GM18858 (cell line): ENCODE data around the gene RILP.
A peak's percentile ranks its signal among the peaks of the same experiment; 100 is the strongest.
"Not testable (repeated sequence)": the region's sequence is repeated elsewhere in the genome, so short reads cannot be mapped to it uniquely, and the experiment has no call there.

Experiments used
- ATAC-seq: cut with Tn5 transposase; IDR thresholded peaks from one replicate; pipeline ENCODE4 v1.9.1; 2021; ENCODE audit not compliant: unreplicated experiment

The RILP gene

GRCh38 chr17:1649844-1650501 is at the start of gene RILP:
RILP (minus strand) TSS chr17:1649866; CDS start chr17:1649804, 62 bp downstream.
- ATAC-seq: no peak

- no peak for ATAC-seq
Observed at GRCh38 chr17:1697681-1698080, 48.0 kb upstream of the RILP start.

GRCh38 chr17:1695365-1695764 is 45.7 kb upstream of the RILP start:
- no peak for ATAC-seq

GRCh38 chr17:1693339-1693738 is 43.7 kb upstream of the RILP start:
- ATAC-seq: no peak

GRCh38 chr17:1690544-1691221 is 41.0 kb upstream of the RILP start:
- no peak for ATAC-seq

- not testable (repeated sequence) for ATAC-seq
Observed at GRCh38 chr17:1688405-1688804, 38.7 kb upstream of the RILP start.

GRCh38 chr17:1686086-1686485 is 36.4 kb upstream of the RILP start:
- no peak for ATAC-seq

- ATAC-seq: peak; percentile 89
Observed at GRCh38 chr17:1684378-1685189, 34.9 kb upstream of the RILP start, which contains the start of gene PRPF8. PRPF8 (minus strand) TSS chr17:1684867; CDS start chr17:1684571, 296 bp downstream.

- no peak for ATAC-seq
Observed at GRCh38 chr17:1683459-1683858, 33.8 kb upstream of the RILP start.

- no peak for ATAC-seq
Observed at GRCh38 chr17:1676401-1676800, 26.7 kb upstream of the RILP start.

GRCh38 chr17:1673041-1673785 is 23.5 kb upstream of the RILP start:
- no peak for ATAC-seq

- not testable (repeated sequence) for ATAC-seq
Observed at GRCh38 chr17:1663934-1664333, 14.3 kb upstream of the RILP start.

- no peak for ATAC-seq
Observed at GRCh38 chr17:1661045-1661444, 11.4 kb upstream of the RILP start.

GRCh38 chr17:1658100-1658499 is 8.4 kb upstream of the RILP start:
- ATAC-seq: no peak

GRCh38 chr17:1653735-1654134 is 4.1 kb upstream of the RILP start:
- no peak for ATAC-seq

GRCh38 chr17:1652794-1653193 is 3.1 kb upstream of the RILP start:
- not testable (repeated sequence) for ATAC-seq

- ATAC-seq: no peak
Observed at GRCh38 chr17:1651559-1651844, 1.8 kb upstream of the RILP start.

- no peak for ATAC-seq
Observed at GRCh38 chr17:1650731-1651558, 1.3 kb upstream of the RILP start.

GRCh38 chr17:1648963-1649843 is 463 bp downstream of the RILP start:
- peak; percentile 36 for ATAC-seq
